Tibial nerve (tissue), 4 donors: Measurements from ENCODE around the gene S100A9. TPM values are rescaled to one million over a fixed set of nuclear protein-coding genes. Genes with fewer than 3 reads are reported as not detected.
A peak's percentile ranks its signal among the peaks of the same experiment; 100 is the strongest.

Experiments used
- DNase-seq, 2 donors: peaks; one replicate each; pipeline ENCODE4 v3.0.0-alpha.2; 2019; ENCODE audit warnings: low spot score in 2 of 2
- H3K27ac ChIP-seq, 4 donors: fragments of 200-600 bp; sonication (generic) in 3 of 4; one replicate each; pipeline ENCODE4 v1.5.1; 2017 to 2019; ENCODE audit warnings: mild to moderate bottlenecking in 1 of 4
- H3K27me3 ChIP-seq, 2 donors: fragments of 200-600 bp; sonication (generic) in 1 of 2; one replicate each; pipeline versions ENCODE4 v1.5.1 to v1.6.0; 2017 to 2019
- H3K36me3 ChIP-seq, 3 donors: fragments of 200-600 bp; sonication (generic); one replicate each; pipeline ENCODE4 v1.5.1; 2018 to 2019
- H3K4me1 ChIP-seq, 4 donors: fragments of 200-600 bp; sonication (generic) in 3 of 4; one replicate each; pipeline ENCODE4 v1.5.1; 2017 to 2019
- H3K4me3 ChIP-seq, 4 donors: fragments of 200-600 bp; sonication (generic) in 3 of 4; one replicate each; pipeline ENCODE4 v1.5.1; 2017 to 2019; ENCODE audit warnings: mild to moderate bottlenecking in 1 of 4, moderate library complexity in 1 of 4
- H3K9me3 ChIP-seq, 4 donors: fragments of 200-600 bp; sonication (generic) in 3 of 4; one replicate each; pipeline ENCODE4 v1.5.1; 2017 to 2019
- CTCF ChIP-seq, 5 experiments: fragments of 200-600 bp in 3 of 5; fragments of 450-650 bp in 2 of 5; sonication (generic) in 3 of 5; IDR thresholded peaks; one replicate each; pipeline ENCODE4 v1.5.1; 2016 to 2019; ENCODE audit warnings: antibody characterized with exemption in 5 of 5, mild to moderate bottlenecking in 3 of 5, moderate library complexity in 2 of 5
- EP300 ChIP-seq, 2 donors: sonication (generic); formaldehyde crosslinking; IDR thresholded peaks; one replicate each; pipeline ENCODE4 v1.6.1; 2017; ENCODE audit warnings: antibody characterized with exemption in 2 of 2, mild to moderate bottlenecking in 1 of 2
- POLR2A ChIP-seq, 2 donors: fragments of 450-650 bp; IDR thresholded peaks; one replicate each; pipeline ENCODE4 v1.6.1; 2017; ENCODE audit warnings: antibody characterized with exemption in 2 of 2, mild to moderate bottlenecking in 2 of 2, moderate library complexity in 2 of 2
- WGBS, 2 donors: methylation state at CpG; one replicate each; pipeline ENCODE4 v1.1.5; 2018; 5-methylcytosine and 5-hydroxymethylcytosine counted together
- total RNA-seq, 4 donors: library from RNA; depleted of rRNA; stranded (reverse); fragments of >200 nt; gene quantifications; one replicate each; pipeline ENCODE4 v1.1.0, GENCODE V29; 2016

The S100A9 gene
- total RNA-seq, 4 donors from 2014 or later, result 58.8 to 793 (median 88.3) TPM

- no peaks in the 10 kb centered on the region for H3K4me1 ChIP-seq
- H3K27ac ChIP-seq, result no peak overlapping the region
- H3K36me3 ChIP-seq, result no peaks in the 10 kb centered on the region
- H3K4me3 ChIP-seq, result no peak overlapping the region
- no peak for DNase-seq
- 64% methylated on average over 16 to 17 of the region's 17 CpGs for WGBS, 2 donors
- H3K9me3 ChIP-seq, result no peaks in the 10 kb centered on the region
- TF ChIP-seq EP300 (IDR thresholded peaks at IDR 0.05), result no peak
- no peak for TF ChIP-seq CTCF (IDR thresholded peaks at IDR 0.05)
- TF ChIP-seq POLR2A (IDR thresholded peaks at IDR 0.05), result no peak
- peaks cover 0 to 65% of the 10 kb centered on the region in 2 donors for H3K27me3 ChIP-seq
Measured at GRCh38 chr1:153349363-153350320, 8.0 kb upstream of the S100A9 start.

- TF ChIP-seq EP300 (IDR thresholded peaks at IDR 0.05), result no peak
- TF ChIP-seq POLR2A (IDR thresholded peaks at IDR 0.05), result no peak
- no peak for TF ChIP-seq CTCF (IDR thresholded peaks at IDR 0.05)
- no peak for DNase-seq
- Histone ChIP-seq H3K4me3 (no peak overlapping the region), H3K27me3 (peaks cover 0 to 57% of the 10 kb centered on the region in 2 donors), H3K9me3 (no peaks in the 10 kb centered on the region), H3K4me1 (no peaks in the 10 kb centered on the region), H3K27ac (no peak overlapping the region), H3K36me3 (no peaks in the 10 kb centered on the region)
- 37 to 41% methylated on average over 1 of the region's 1 CpG for WGBS, 2 donors
Measured at GRCh38 chr1:153350321-153350957, 7.2 kb upstream of the S100A9 start.

GRCh38 chr1:153352523-153352922 lies 5.1 kb upstream of the S100A9 start:
- 0 to 1% methylated on average over 4 of the region's 4 CpGs for WGBS, 2 donors
- no peak overlapping the region for H3K27ac ChIP-seq
- H3K9me3 ChIP-seq, result no peaks in the 10 kb centered on the region
- H3K36me3 ChIP-seq, result no peaks in the 10 kb centered on the region
- no peak overlapping the region for H3K4me3 ChIP-seq
- peaks cover 0 to 39% of the 10 kb centered on the region in 2 donors for H3K27me3 ChIP-seq
- peaks cover 0 to 6% (median 0%) of the 10 kb centered on the region in 4 donors for H3K4me1 ChIP-seq
- TF ChIP-seq EP300 (IDR thresholded peaks at IDR 0.05), result no peak
- TF ChIP-seq POLR2A (IDR thresholded peaks at IDR 0.05), result no peak
- TF ChIP-seq CTCF (IDR thresholded peaks at IDR 0.05), result peak; percentile 75 to 83 (median 79)
- peak in 1 of 2 donors; percentile 53 for DNase-seq

- Histone ChIP-seq H3K4me1 (peaks cover 0 to 6% (median 0%) of the 10 kb centered on the region in 4 donors), H3K27ac (no peak overlapping the region), H3K27me3 (peaks cover 0 to 30% of the 10 kb centered on the region in 2 donors), H3K4me3 (no peak overlapping the region), H3K9me3 (no peaks in the 10 kb centered on the region), H3K36me3 (no peaks in the 10 kb centered on the region)
- TF ChIP-seq EP300 (IDR thresholded peaks at IDR 0.05) (no peak), CTCF (IDR thresholded peaks at IDR 0.05) (peak in 1 of 5 experiments; percentile 13)
- DNase-seq, result no peak
- WGBS, 2 donors, result 75 to 86% methylated on average over 7 of the region's 7 CpGs
Measured at GRCh38 chr1:153353226-153353947, 4.3 kb upstream of the S100A9 start.
